IPS-18a (cell line): Measurements from ENCODE around the gene SLC16A5.
A peak's percentile ranks its signal among the peaks of the same experiment; 100 is the strongest.

ENCODE experiments used
- H3K27ac ChIP-seq: one replicate; pipeline ENCODE4 v1.5.1; 2013; ENCODE audit warnings: low read length
- H3K27me3 ChIP-seq: one replicate; pipeline ENCODE4 v1.6.1; 2013; ENCODE audit warnings: mild to moderate bottlenecking, low read length; ENCODE audit not compliant: control insufficient read depth, insufficient read depth
- H3K36me3 ChIP-seq: one replicate; pipeline ENCODE4 v1.6.1; 2013; ENCODE audit warnings: low read depth, low read length; ENCODE audit not compliant: control insufficient read depth
- H3K4me1 ChIP-seq: one replicate; pipeline ENCODE4 v1.6.1; 2013; ENCODE audit warnings: low read depth, low read length; ENCODE audit not compliant: control insufficient read depth
- H3K4me3 ChIP-seq: one replicate; pipeline ENCODE4 v1.5.1; 2013; ENCODE audit warnings: low read length
- H3K9ac ChIP-seq: one replicate; pipeline ENCODE4 v1.6.1; 2013; ENCODE audit warnings: mild to moderate bottlenecking, low read length, moderate library complexity
- H3K9me3 ChIP-seq: one replicate; pipeline ENCODE4 v1.6.1; 2013; ENCODE audit warnings: low read depth, low read length; ENCODE audit not compliant: control insufficient read depth

The SLC16A5 gene

DNA sequence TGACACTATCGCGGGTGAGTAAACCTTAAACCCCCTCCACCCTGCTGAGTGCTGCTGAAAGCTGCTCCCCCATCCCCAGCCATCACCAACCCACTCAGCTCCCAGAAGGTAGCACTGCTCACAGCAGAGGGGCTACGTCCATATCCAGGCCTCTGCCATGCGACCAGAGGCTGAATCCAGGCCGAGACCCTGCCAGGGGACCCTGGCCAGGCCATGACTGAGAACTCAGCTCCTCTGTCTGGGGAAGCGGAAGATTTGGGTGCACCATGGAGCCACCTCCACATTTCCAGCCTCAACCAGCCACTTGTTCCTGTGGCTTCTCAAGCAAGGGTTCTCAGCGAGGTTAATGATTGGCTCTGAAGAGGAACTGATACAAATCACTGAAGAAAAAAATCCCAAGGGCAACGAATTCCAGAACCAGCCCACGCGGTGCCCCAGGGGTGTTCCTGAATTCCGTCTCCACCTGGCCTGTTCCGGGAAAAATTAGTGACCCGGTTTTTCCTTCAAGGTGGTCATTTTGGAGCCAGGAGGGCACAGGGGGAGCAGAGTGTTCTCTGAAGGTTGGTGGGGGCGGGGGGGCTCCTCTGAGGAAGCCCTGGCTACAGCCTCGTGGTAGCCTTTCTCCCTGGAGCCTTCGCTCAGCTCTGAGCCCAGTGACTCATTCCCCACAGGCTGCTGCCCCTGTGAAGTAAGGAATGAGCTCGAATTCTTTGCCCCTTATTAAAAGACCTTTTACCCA is 9.3 kb upstream of the SLC16A5 start:
- Histone ChIP-seq H3K9me3 (no peaks in the 10 kb centered on the region), H3K27me3 (no peaks in the 10 kb centered on the region), H3K9ac (no peak overlapping the region), H3K27ac (no peak overlapping the region), H3K4me3 (no peak overlapping the region), H3K36me3 (no peaks in the 10 kb centered on the region), H3K4me1 (peaks cover 3% of the 10 kb centered on the region)

DNA sequence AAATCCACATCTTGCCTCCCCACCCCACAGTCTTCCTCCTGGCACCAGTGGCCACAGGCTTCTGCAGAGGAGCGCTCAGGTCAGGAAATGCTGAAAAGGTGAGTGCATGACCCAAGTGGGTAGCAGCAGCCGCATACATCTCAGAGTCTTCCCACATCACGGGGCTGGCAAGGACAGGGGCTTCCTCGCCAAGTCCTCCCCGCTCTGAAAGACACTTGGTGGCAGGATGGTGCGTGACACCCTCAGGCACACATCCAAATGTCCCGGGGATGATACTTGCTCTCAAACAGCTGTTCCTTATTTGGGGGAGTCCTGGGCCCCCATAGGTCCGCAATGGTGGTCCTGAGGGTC is 8.8 kb upstream of the SLC16A5 start:
- H3K4me3 ChIP-seq, result no peak overlapping the region
- no peak overlapping the region for H3K27ac ChIP-seq
- H3K27me3 ChIP-seq, result no peaks in the 10 kb centered on the region
- peaks cover 3% of the 10 kb centered on the region for H3K4me1 ChIP-seq
- H3K9ac ChIP-seq, result no peak overlapping the region
- no peaks in the 10 kb centered on the region for H3K9me3 ChIP-seq
- no peaks in the 10 kb centered on the region for H3K36me3 ChIP-seq

DNA sequence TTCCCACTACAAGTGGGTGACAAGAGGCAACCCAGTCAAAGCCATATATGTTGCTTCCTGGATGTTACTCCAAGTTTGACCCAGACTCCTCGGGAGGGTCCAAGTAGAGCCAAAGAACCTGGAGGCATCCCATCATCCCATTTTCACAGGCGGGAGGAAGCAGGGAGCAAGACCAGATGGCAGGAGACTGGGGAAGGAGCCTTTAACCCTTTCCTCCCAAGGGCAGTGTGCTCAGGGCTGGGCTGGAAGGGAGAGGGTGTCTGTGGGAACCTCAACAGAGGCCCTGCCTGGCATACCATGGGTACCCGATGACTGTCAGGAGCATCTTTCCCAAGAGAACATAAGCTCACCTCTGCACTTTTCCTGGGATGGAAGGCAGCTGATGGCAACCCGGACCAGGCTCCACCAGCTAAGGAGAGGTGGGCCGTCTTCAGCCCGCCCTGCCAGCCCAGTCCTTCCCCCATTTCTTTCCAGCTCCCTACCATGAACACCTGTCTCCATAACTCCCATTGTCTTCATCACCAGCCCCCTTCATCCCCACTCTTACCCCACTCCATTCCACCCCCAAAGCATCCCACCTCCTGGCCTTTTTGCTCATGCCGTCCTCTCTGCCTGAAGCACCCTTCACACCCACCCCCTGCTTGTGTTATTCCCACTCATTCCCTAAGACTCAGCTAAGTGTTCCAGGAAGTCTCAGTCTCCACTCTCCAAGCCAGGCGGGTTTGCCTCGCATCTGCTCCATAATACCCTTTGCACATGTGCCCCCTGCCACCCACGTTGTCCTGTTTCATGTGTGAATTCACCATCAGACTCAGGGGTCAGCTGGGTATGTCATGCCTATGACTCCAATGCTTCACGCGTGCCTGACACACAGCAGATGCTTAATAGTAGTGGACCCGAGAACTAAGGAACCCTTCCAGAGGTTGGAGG is 5.9 kb upstream of the SLC16A5 start:
- no peaks in the 10 kb centered on the region for H3K36me3 ChIP-seq
- H3K9me3 ChIP-seq, result no peaks in the 10 kb centered on the region
- peaks cover 3% of the 10 kb centered on the region for H3K4me1 ChIP-seq
- no peak overlapping the region for H3K27ac ChIP-seq
- H3K9ac ChIP-seq, result no peak overlapping the region
- H3K27me3 ChIP-seq, result no peaks in the 10 kb centered on the region
- H3K4me3 ChIP-seq, result no peak overlapping the region

DNA sequence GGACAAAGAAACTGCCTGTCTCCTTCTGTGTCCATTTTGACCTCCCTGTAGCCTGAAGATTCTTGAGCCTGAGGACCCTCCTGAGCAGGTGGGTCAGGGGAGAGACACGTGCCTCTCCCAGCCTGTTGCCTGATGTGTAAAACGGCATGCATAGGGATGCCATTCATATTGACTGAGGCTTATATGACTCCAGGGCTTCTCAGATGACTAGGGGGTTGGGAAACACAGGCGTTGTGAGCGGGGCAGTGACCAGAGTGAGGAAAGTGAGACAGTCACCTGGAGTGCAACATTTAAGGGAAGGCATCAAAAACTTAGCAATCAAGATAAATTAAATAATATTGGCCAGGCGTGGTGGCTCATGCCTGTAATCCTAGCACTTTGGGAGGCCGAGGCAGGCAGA is 5.1 kb upstream of the SLC16A5 start:
- Histone ChIP-seq H3K4me1 (peaks cover 3% of the 10 kb centered on the region), H3K4me3 (no peak overlapping the region), H3K27ac (no peak overlapping the region), H3K36me3 (no peaks in the 10 kb centered on the region), H3K9ac (no peak overlapping the region), H3K27me3 (no peaks in the 10 kb centered on the region), H3K9me3 (no peaks in the 10 kb centered on the region)

DNA sequence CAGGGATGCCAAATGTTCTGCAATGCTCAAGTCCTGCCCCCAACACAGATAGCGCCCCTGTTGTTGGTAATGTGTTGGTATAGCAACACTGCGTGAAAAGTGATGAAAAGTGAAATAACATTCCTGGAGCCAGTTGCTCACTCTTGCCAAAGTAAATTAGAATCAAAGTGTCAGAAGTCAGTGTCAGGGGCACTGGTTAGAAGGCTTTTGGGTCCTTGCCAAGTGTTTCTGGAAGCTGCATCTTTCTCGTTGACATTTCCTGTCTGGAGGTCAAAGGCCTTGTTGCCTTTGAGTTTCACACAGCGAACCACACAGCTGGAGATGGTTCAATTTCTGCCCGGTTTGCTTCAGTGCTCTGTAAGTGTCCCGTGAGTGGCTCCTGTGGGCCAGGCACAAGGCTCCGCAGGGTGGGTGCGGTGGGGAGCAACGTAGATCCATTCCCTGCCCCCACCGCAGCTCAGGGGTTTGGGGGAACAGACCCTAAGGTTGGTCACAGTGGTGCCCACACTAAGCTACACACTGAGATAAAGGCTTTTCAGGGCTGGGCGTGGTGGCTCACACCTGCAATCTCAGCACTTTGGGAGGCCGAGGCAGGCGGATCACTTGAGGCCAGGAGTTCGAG is 3.6 kb upstream of the SLC16A5 start:
- H3K27ac ChIP-seq, result no peak overlapping the region
- H3K9ac ChIP-seq, result no peak overlapping the region
- no peaks in the 10 kb centered on the region for H3K27me3 ChIP-seq
- H3K9me3 ChIP-seq, result no peaks in the 10 kb centered on the region
- peaks cover 9% of the 10 kb centered on the region for H3K4me1 ChIP-seq
- no peak overlapping the region for H3K4me3 ChIP-seq
- H3K36me3 ChIP-seq, result no peaks in the 10 kb centered on the region

DNA sequence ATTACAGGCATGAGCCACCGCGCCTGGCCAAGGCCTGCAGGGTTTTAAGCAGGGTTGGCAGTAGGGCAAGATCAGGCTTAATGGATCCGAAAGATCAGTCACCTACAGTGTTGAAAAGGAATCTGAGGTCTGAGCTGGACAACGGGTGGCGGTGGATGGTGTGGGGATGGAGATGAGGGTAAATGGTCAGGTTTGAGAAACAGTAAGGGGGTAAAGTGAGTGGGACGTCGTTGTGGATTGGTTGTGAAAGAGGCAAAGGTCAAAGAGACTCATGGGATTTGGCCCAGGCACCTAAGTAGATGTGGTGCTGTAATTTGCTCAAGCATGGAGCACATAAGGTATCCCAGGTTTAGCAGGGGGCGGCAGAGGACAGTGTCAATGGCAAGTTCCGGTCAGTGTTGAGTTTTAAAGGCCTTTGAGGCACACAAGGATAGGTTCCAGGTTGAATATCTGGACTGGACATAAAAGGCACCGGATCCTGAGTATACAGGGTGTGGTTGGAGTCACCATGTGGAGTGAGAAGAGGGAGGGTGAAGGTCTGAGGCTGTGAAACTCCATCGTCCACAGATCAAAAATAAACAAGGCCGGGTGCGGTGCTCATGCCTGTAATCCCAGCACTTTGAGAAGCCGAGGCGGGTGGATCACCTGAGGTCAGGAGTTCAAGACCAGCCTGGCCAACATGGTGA is 1.1 kb upstream of the SLC16A5 start:
- Histone ChIP-seq H3K4me3 (peak overlapping the region; percentile 72), H3K27ac (no peak overlapping the region), H3K9me3 (no peaks in the 10 kb centered on the region), H3K9ac (no peak overlapping the region), H3K4me1 (peaks cover 12% of the 10 kb centered on the region), H3K27me3 (no peaks in the 10 kb centered on the region), H3K36me3 (no peaks in the 10 kb centered on the region)

DNA sequence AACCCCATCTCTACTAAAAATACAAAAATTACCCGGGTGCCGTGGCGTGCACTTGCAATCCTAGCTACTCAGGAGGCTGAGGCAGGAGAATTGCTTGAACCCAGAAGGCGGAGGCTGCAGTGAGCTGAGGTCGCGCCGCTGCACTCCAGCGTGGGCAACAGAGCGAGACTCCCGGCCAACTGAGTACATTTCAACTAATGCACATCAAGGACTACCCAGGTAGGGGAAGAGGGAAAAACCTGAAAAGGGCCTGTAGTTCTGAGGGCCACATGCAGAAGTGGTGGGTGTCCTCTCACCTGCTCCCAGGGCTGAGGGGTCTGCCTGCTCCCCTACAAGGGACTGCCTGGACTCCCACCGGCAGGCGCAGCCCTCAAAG is 584 bp upstream of the SLC16A5 start:
- Histone ChIP-seq H3K4me3 (peak overlapping the region; percentile 72), H3K27ac (peak overlapping the region; percentile 87), H3K4me1 (peaks cover 12% of the 10 kb centered on the region), H3K9ac (peak overlapping the region; percentile 65), H3K36me3 (no peaks in the 10 kb centered on the region), H3K9me3 (no peaks in the 10 kb centered on the region), H3K27me3 (no peaks in the 10 kb centered on the region)

DNA sequence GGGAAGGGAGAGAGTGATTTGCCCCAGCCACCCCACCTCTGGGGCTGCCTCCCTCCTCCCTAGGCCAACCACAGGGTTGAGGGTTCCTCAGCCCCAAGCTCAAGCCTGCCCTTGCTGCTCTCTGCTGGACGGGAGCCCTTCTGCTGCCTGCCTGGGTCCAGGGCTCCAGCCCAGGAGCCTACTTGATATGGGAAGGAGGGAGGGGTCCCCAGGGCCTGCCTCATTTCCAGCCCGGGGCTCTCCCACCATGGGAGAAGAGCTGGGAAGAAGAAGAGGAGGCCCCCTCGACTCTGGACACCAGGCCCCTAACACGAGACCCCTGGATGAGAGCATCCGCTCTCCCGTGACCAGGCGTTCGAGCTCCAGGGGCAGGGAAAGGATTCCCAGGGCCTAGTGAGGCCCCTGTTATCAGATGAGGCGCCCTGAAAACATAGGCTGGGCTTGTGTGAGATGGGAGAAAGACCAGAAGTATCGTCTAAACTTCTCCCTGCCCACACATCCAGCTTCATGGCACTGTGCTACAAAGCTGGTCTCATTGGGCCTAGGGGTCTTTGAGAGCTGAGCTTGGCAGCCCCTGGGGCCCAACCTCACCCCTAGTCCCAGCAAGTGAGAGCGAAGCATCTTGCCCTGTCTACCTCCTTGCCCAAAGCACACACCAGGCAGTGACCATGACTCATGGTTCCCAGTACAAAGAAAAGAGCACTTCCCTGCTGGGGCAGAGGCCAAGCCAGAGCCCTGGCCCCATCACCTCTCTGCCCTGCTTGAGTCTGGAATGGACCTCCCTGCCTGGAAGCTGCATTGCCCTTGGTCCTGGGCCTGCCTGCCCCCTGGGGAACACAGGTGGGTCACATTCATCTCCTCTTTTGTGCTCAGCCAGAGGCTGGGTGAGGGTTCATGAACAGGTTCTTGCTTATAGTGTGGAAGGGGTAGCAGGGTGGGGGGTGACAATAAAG is 987 bp downstream of the SLC16A5 start:
- Histone ChIP-seq H3K27ac (peak overlapping the region; percentile 24), H3K9me3 (no peaks in the 10 kb centered on the region), H3K4me1 (peaks cover 12% of the 10 kb centered on the region), H3K9ac (peak overlapping the region; percentile 70), H3K36me3 (no peaks in the 10 kb centered on the region), H3K4me3 (peak overlapping the region; percentile 72), H3K27me3 (no peaks in the 10 kb centered on the region)

DNA sequence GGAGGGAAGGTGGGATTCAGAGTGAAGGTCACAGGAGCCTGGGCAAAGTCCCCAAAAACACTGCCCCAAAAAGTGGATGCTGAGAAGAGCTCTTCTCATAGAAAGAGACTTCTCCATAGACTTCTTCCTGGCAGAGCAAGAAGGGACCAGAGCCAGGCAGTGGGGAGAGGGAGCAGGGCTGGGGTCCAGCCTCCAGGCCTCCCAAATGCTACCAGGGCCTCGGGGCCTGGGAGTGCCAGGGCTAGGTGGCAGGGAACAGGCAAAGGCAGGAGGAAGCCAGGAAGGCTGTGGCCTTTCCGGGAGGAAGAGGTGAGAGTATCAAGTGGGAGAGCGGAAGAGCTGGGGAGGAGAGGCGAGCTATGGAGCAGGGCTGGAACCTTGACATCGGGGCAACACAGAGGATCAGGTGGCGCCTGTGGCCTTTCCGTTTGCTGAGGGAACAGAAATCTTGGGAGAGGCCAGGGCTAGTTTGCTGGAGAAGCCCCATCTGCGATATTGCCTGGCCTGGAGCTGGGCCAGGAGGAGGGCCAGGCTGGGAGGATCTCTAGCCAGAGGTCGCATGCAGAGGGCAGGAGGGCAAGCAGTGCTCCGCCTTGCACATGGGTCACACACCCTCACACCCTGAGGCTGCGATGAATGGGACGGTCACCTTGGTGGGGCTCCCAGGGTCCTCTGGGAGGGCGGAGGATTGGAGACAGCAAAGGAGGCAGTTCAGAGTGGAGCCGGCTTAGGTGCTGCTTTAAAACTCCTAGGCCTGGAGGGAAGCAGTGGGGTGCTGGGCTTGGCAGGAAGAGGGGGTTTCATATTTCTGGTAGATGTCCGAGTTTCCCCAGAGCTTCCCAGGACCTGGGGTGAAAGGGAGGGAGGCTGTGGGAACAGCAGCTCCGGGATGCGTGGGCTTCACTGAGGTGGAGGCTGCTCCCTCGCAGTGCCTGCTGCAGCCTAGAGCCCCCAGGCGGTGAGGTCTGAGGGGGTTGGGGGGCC is 3.4 kb downstream of the SLC16A5 start:
- Histone ChIP-seq H3K36me3 (no peaks in the 10 kb centered on the region), H3K9me3 (no peaks in the 10 kb centered on the region), H3K27me3 (no peaks in the 10 kb centered on the region), H3K4me1 (peaks cover 12% of the 10 kb centered on the region), H3K9ac (no peak overlapping the region), H3K4me3 (no peak overlapping the region), H3K27ac (no peak overlapping the region)

DNA sequence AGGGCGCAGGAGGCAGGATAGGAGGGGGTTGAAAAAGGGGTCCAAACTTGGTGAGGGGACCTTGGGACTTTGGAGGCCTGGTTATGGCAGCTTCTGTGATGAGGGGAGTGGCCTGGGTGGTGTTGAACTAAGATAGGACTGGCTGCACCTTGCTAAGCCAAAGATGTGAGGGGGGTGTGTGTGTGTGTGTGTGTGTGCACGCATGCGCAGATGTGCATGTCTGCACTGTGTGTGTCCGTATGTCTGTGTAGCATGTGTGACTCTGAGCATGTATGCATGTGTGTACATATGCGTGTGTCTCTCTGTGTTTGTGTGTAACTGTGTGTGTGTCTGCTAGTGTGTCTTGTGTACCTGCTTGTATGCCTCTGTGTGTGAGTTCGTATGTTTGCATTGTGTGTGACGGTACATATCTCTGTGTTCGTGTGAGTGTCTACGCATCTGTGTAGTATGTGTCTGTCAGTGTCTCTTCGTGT is 4.1 kb downstream of the SLC16A5 start:
- no peak overlapping the region for H3K27ac ChIP-seq
- peaks cover 12% of the 10 kb centered on the region for H3K4me1 ChIP-seq
- H3K36me3 ChIP-seq, result no peaks in the 10 kb centered on the region
- H3K9me3 ChIP-seq, result no peaks in the 10 kb centered on the region
- H3K4me3 ChIP-seq, result no peak overlapping the region
- H3K9ac ChIP-seq, result no peak overlapping the region
- no peaks in the 10 kb centered on the region for H3K27me3 ChIP-seq
